Measurements from ENCODE around the gene MTPN.

The MTPN gene

DNA sequence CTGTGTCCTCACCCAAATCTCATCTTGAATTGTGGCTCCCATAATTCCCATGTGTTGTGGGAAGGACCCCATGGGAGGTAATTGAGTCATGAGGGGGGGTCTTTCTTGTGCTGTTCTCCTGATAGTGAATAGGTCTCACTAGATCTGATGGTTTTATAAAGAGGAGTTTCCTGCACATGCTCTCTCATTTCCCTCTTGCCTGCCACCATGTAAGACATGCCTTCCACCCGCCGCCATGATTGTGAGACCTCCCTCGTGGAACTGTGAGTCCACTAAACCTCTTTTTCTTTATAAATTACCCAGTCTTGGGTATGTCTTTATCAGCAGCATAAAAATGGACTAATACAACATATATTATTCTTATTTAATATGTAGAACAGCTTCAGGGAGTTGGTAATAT is 29.0 kb upstream of the MTPN start:
- TF ChIP-seq, protein P1, sequence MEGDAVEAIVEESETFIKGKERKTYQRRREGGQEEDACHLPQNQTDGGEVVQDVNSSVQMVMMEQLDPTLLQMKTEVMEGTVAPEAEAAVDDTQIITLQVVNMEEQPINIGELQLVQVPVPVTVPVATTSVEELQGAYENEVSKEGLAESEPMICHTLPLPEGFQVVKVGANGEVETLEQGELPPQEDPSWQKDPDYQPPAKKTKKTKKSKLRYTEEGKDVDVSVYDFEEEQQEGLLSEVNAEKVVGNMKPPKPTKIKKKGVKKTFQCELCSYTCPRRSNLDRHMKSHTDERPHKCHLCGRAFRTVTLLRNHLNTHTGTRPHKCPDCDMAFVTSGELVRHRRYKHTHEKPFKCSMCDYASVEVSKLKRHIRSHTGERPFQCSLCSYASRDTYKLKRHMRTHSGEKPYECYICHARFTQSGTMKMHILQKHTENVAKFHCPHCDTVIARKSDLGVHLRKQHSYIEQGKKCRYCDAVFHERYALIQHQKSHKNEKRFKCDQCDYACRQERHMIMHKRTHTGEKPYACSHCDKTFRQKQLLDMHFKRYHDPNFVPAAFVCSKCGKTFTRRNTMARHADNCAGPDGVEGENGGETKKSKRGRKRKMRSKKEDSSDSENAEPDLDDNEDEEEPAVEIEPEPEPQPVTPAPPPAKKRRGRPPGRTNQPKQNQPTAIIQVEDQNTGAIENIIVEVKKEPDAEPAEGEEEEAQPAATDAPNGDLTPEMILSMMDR (IDR thresholded peaks at IDR 0.05; ENCODE audit: insufficient read depth, low read length, poor library complexity, severe bottlenecking): no peak

DNA sequence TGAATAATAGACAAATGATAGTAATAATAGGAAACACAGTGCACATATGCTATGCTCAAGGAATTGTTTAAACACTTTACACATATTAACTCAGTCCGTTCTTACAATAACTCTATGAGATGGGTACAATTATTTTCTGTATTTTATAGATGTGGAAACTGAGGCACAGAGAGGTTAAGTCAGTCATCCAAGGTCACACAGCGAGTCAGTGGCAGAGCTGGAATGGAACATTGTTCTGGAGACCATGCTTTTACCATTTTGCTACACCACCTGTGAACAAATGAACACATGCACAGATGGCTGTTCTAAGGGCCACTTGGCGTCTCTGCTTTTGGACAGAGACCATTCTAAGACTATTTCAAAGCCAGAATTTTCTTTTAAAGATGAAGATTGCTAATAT is 26.9 kb upstream of the MTPN start:
- no peak overlapping the region for H3K4me3 ChIP-seq (replicated peaks; ENCODE audit: low read depth, low read length)
- no peaks in the 10 kb centered on the region for H3K36me3 ChIP-seq (ENCODE audit: control insufficient read depth, insufficient read depth, low read length)
- H3K27me3 ChIP-seq (replicated peaks; ENCODE audit: control insufficient read depth, insufficient read depth, low read length): no peaks in the 10 kb centered on the region
- TF ChIP-seq, protein P1 (IDR thresholded peaks at IDR 0.05; ENCODE audit: insufficient read depth, low read length, poor library complexity, severe bottlenecking): no peak
- DNase-seq (ENCODE audit: extremely low read depth, insufficient read length): no peak

More for the DNA sequence above, 29.0 kb upstream of the MTPN start:
- no peaks in the 10 kb centered on the region for H3K27me3 ChIP-seq (replicated peaks; ENCODE audit: control insufficient read depth, insufficient read depth, low read length)
- H3K36me3 ChIP-seq (ENCODE audit: control insufficient read depth, insufficient read depth, low read length): no peaks in the 10 kb centered on the region
- no peak for DNase-seq (ENCODE audit: extremely low read depth, insufficient read length)
- H3K4me3 ChIP-seq (replicated peaks; ENCODE audit: low read depth, low read length): no peak overlapping the region

DNA sequence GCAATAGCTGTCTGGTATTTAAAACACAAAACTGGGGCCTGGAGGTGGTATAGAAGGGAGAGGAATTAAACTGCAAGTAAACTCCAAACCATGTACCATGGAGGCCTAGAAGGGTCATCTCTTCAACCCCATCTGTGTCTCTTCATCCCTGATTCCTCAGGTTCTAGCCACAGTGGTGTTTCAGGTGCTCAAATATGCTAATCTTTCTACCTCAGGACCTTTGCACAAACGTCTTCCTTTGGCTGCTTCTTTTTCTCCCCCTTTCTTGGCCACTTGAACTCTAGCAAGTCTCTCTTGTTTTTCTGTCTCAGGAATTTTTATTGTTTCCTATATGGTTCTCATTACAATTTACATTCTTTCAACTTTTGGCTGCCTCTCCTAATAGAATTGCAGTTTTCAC is 25.6 kb upstream of the MTPN start:
- H3K36me3 ChIP-seq (ENCODE audit: control insufficient read depth, insufficient read depth, low read length): no peaks in the 10 kb centered on the region
- TF ChIP-seq, protein P1 (IDR thresholded peaks at IDR 0.05; ENCODE audit: insufficient read depth, low read length, poor library complexity, severe bottlenecking): no peak
- H3K27me3 ChIP-seq (replicated peaks; ENCODE audit: control insufficient read depth, insufficient read depth, low read length): no peaks in the 10 kb centered on the region
- no peak overlapping the region for H3K4me3 ChIP-seq (replicated peaks; ENCODE audit: low read depth, low read length)
- DNase-seq (ENCODE audit: extremely low read depth, insufficient read length): no peak

DNA sequence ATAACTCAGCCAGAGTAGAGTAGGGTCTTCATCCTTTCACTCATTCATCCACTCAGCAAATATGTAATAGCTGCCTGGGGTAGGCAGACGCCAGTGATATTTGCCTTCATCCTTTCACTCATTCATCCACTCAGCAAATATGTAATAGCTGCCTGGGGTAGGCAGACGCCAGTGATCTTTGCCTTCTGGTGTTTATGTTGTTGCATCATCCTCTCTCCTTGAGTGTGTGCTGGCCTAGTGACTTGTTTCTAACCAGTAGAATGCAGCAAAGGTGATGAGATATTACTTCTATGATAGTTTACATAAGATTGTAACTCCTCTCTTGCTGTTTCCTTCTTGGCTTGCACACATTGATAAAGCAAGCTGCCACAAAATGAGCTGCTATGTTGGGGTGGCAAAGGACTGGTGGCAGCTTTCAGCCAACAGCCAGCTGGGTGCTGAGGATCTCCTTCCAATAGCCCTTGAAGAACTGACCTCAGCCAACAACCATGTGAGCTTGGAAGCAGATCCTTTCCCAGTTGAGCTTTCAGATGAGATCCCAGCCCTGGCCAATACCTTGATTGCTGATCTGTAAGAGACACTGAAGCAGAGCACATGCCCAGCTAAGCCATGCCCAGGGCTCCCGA is 23.2 kb upstream of the MTPN start:
- no peak for DNase-seq (ENCODE audit: extremely low read depth, insufficient read length)
- TF ChIP-seq, protein P1 (IDR thresholded peaks at IDR 0.05; ENCODE audit: insufficient read depth, low read length, poor library complexity, severe bottlenecking): no peak
- no peak overlapping the region for H3K4me3 ChIP-seq (replicated peaks; ENCODE audit: low read depth, low read length)
- no peaks in the 10 kb centered on the region for H3K36me3 ChIP-seq (ENCODE audit: control insufficient read depth, insufficient read depth, low read length)
- H3K27me3 ChIP-seq (replicated peaks; ENCODE audit: control insufficient read depth, insufficient read depth, low read length): no peaks in the 10 kb centered on the region

DNA sequence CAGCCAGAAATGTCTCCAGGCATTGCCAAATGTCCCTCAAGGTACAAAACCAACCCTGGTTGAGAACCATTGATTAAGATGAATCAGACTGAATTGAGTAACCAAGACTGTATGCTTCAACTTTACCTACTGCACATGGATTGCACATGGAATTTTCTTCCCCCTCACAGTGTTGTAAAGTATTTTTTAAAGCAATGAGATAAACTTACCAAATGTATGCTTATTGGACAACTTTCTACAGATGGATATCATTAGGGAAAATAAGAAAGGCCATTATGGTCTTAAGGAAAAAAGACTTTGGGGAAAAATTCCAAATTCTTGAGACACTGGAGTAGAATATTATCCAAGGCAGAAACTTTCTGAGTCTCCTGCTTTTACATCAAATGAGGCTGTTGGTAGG is 20.9 kb upstream of the MTPN start:
- Histone ChIP-seq H3K36me3 (ENCODE audit: control insufficient read depth, insufficient read depth, low read length) (no peaks in the 10 kb centered on the region), H3K27me3 (replicated peaks; ENCODE audit: control insufficient read depth, insufficient read depth, low read length) (no peaks in the 10 kb centered on the region), H3K4me3 (replicated peaks; ENCODE audit: low read depth, low read length) (no peak overlapping the region)
- TF ChIP-seq, protein P1 (IDR thresholded peaks at IDR 0.05; ENCODE audit: insufficient read depth, low read length, poor library complexity, severe bottlenecking): no peak
- DNase-seq (ENCODE audit: extremely low read depth, insufficient read length): no peak

DNA sequence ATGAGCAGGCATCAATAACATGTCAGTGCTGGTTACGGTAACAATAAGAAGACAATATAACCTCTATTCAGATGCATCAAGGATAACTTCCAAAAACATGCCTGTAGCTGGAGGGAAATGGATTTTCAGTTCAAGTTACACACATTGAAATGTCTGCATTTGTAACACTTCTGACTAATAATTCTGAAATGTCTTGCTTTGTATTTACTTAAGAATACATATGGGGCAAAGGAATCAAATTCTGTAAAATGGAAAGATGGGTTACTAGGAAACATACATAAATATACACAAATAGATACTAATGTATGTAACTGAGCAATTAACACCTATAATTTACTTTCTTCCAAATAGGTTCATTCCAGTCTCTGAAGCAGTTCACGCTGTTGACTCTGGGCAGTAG is 18.6 kb upstream of the MTPN start:
- Histone ChIP-seq H3K27me3 (replicated peaks; ENCODE audit: control insufficient read depth, insufficient read depth, low read length) (no peaks in the 10 kb centered on the region), H3K36me3 (ENCODE audit: control insufficient read depth, insufficient read depth, low read length) (no peaks in the 10 kb centered on the region), H3K4me3 (replicated peaks; ENCODE audit: low read depth, low read length) (no peak overlapping the region)
- TF ChIP-seq, protein P1 (IDR thresholded peaks at IDR 0.05; ENCODE audit: insufficient read depth, low read length, poor library complexity, severe bottlenecking): no peak
- no peak for DNase-seq (ENCODE audit: extremely low read depth, insufficient read length)
